HG03135 (cell line): ENCODE results near the gene PAX7.

Experiments used
- ATAC-seq: cut with Tn5 transposase; IDR thresholded peaks from one replicate; pipeline ENCODE4 v1.9.1; 2021; ENCODE audit warnings: mild to moderate bottlenecking, moderate library complexity; ENCODE audit not compliant: unreplicated experiment

The PAX7 gene

GRCh38 chr1:18640228-18641004 lies 9.8 kb downstream of the PAX7 start:
- no peak for ATAC-seq

GRCh38 chr1:18641005-18641941 lies 10.6 kb downstream of the PAX7 start:
- no peak for ATAC-seq

GRCh38 chr1:18642278-18643095 lies 11.8 kb downstream of the PAX7 start:
- ATAC-seq, result no peak

- no peak for ATAC-seq
Measured at GRCh38 chr1:18643154-18644012, 12.7 kb downstream of the PAX7 start.

- no peak for ATAC-seq
Measured at GRCh38 chr1:18644013-18644399, 13.4 kb downstream of the PAX7 start.

- ATAC-seq, result no peak
Measured at GRCh38 chr1:18644446-18644845, 13.8 kb downstream of the PAX7 start.

- no peak for ATAC-seq
Measured at GRCh38 chr1:18644973-18645746, 14.5 kb downstream of the PAX7 start.

- no peak for ATAC-seq
Measured at GRCh38 chr1:18645747-18646090, 15.1 kb downstream of the PAX7 start.

GRCh38 chr1:18646091-18646785 lies 15.6 kb downstream of the PAX7 start:
- no peak for ATAC-seq

- ATAC-seq, result no peak
Measured at GRCh38 chr1:18646786-18647410, 16.3 kb downstream of the PAX7 start.

- no peak for ATAC-seq
Measured at GRCh38 chr1:18647681-18648214, 17.1 kb downstream of the PAX7 start.

GRCh38 chr1:18649693-18650370 lies 19.2 kb downstream of the PAX7 start:
- no peak for ATAC-seq

GRCh38 chr1:18651713-18652112 lies 21.1 kb downstream of the PAX7 start:
- ATAC-seq, result no peak

- no peak for ATAC-seq
Measured at GRCh38 chr1:18652791-18653190, 22.1 kb downstream of the PAX7 start.

GRCh38 chr1:18653367-18653766 lies 22.7 kb downstream of the PAX7 start:
- no peak for ATAC-seq

GRCh38 chr1:18653916-18654315 lies 23.3 kb downstream of the PAX7 start:
- no peak for ATAC-seq

- no peak for ATAC-seq
Measured at GRCh38 chr1:18654599-18654998, 24.0 kb downstream of the PAX7 start.
